HepG2 (cell line): ENCODE data around the gene GFY. TPM values are rescaled to one million over a fixed set of nuclear protein-coding genes. Genes with fewer than 3 reads are reported as not detected.

Experiments used
- ATAC-seq: fragments of 200-7000 bp; cut with Tn5 transposase; 3 replicates; pipeline ENCODE4 v1.9.1; 2020; ENCODE audit warnings: mild to moderate bottlenecking, moderate library complexity
- BruUV-seq: library from RNA; stranded (reverse); fragments of 400-500 nt; replicated peaks from 2 replicates; lab custom pipeline; 2021; lab: Mats Ljungman, UMichigan
- CTCF ChIA-PET: fragments of 300-600 bp; formaldehyde crosslinking; extraction: SDS; loops from one replicate; lab custom pipeline; 2021; ENCODE audit warnings: low total read pairs, inconsistent platforms, low intra/inter-chr PET ratio; lab: Yijun Ruan, JAX
- POLR2A ChIA-PET: fragments of 350-600 bp; sonication (Branson Sonifier 250); formaldehyde crosslinking; loops from one replicate; lab custom pipeline; 2020; ENCODE audit warnings: antibody characterized with exemption, inconsistent platforms; lab: Yijun Ruan, JAX
- DNase-seq: peaks from one replicate; pipeline ENCODE4 v3.0.0-alpha.2; 2015; ENCODE audit warnings: low spot score
- FAIRE-seq: peaks from 3 replicates; lab custom pipeline; 2011; peaks lifted over from hg19 to GRCh38; lab: Jason Lieb, UNC
- H2AFZ ChIP-seq: one replicate; pipeline ENCODE4 v1.6.1; 2011; ENCODE audit warnings: low read length, inconsistent platforms
- H3K27ac ChIP-seq: fragments of 300-600 bp; 3 replicates; pipeline ENCODE4 v1.8.0; 2011; ENCODE audit warnings: mixed run types, mild to moderate bottlenecking, mixed read lengths, low read length, inconsistent platforms; ENCODE audit not compliant: insufficient read depth; ENCODE audit errors: extremely low read length
- H3K27me3 ChIP-seq, 2 experiments: fragments of 200-600 bp in 1 of 2; 2 replicates in 1 of 2; 3 replicates in 1 of 2; pipeline versions ENCODE4 v1.6.0 to v1.8.0; 2011; ENCODE audit warnings: low read length in 2 of 2, mild to moderate bottlenecking in 2 of 2, moderate library complexity in 2 of 2, inconsistent platforms in 1 of 2; ENCODE audit not compliant: insufficient read depth in 2 of 2, control insufficient read depth in 1 of 2
- H3K36me3 ChIP-seq, 2 experiments: fragments of 200-600 bp in 1 of 2; replicated peaks in 1 of 2; 2 replicates in 1 of 2; 3 replicates in 1 of 2; pipeline versions ENCODE4 v1.5.1 to v1.8.0; 2011; ENCODE audit warnings: low read length in 2 of 2, inconsistent platforms in 1 of 2; ENCODE audit not compliant: insufficient read depth in 2 of 2, control insufficient read depth in 1 of 2
- H3K4me1 ChIP-seq: 2 replicates; pipeline ENCODE4 v1.5.1; 2012; ENCODE audit warnings: low read length, inconsistent platforms; ENCODE audit not compliant: insufficient read depth
- H3K4me2 ChIP-seq: 2 replicates; pipeline ENCODE4 v1.6.0; 2011; ENCODE audit warnings: low read depth, low read length, inconsistent platforms
- H3K4me3 ChIP-seq, 3 experiments: fragments of 200-600 bp in 1 of 3; sonication (generic), shearing (Covaris generic) in 1 of 3; replicated peaks in 1 of 3; 2 replicates each; pipeline ENCODE4 v1.5.1; 2011 to 2016; ENCODE audit warnings: low read length in 3 of 3, inconsistent platforms in 2 of 3, low read depth in 2 of 3, mild to moderate bottlenecking in 2 of 3, control low read depth in 1 of 3, mixed read lengths in 1 of 3; ENCODE audit not compliant: insufficient read depth in 1 of 3
- H3K79me2 ChIP-seq: one replicate; pipeline ENCODE4 v1.6.1; 2011; ENCODE audit warnings: low read length, inconsistent platforms; ENCODE audit not compliant: insufficient read depth
- H3K9ac ChIP-seq: 2 replicates; pipeline ENCODE4 v1.6.0; 2011; ENCODE audit warnings: mild to moderate bottlenecking, low read depth, low read length, inconsistent platforms; ENCODE audit not compliant: insufficient read depth
- H3K9me3 ChIP-seq: 2 replicates; pipeline ENCODE4 v1.5.1; 2012; ENCODE audit warnings: mild to moderate bottlenecking, low read length
- H4K20me1 ChIP-seq: 2 replicates; pipeline ENCODE4 v1.6.0; 2011; ENCODE audit warnings: inconsistent platforms, mild to moderate bottlenecking, low read length, moderate library complexity; ENCODE audit not compliant: insufficient read depth
- WGBS: methylation state at CpG from one replicate; pipeline ENCODE4 v1.1.6; 2017; ENCODE audit warnings: low lambda C conversion rate; 5-methylcytosine and 5-hydroxymethylcytosine counted together
- in situ Hi-C: cut with HindIII; loops from 2 replicates; pipeline ENCODE4 v1.10.0; 2017; ENCODE audit warnings: low pct_unique_long_range_greater_than_20kb; ENCODE audit not compliant: extremely low pct_ligation_motif_present
- intact Hi-C: fragments of 100-400 bp; cut with micrococcal nuclease; formaldehyde crosslinking; loops from one replicate; pipeline ENCODE4 v1.10.0; 2022; ENCODE audit not compliant: unreplicated experiment
- polyA plus RNA-seq, 8 experiments: library from polyadenylated mRNA; depleted of rRNA in 3 of 8; stranded (reverse) in 7 of 8; unstranded in 1 of 8; fragments of >200 nt; fragmentation: Illumina TruSeq in 4 of 8; extraction: Trizol in 4 of 8; gene quantifications; 2 replicates each; pipeline versions ENCODE4 v1.2.1 to v1.2.3, GENCODE V29; 2011 to 2016; ENCODE audit warnings: low read depth in 4 of 8, missing spikeins in 1 of 8, mixed read lengths in 1 of 8; ENCODE audit not compliant: insufficient read depth in 1 of 8
- total RNA-seq, 5 experiments: library from RNA; depleted of rRNA; stranded (reverse); fragments of >200 nt; fragmentation: Illumina TruSeq; extraction: Trizol; gene quantifications; 2 replicates each; pipeline ENCODE4 v1.2.3, GENCODE V29; 2016; ENCODE audit warnings: low read depth in 1 of 5
- TF ChIP-seq, protein P1 (sequence below): sonication (generic); formaldehyde crosslinking; IDR thresholded peaks from 2 replicates; pipeline ENCODE4 v1.4.0; 2020; ENCODE audit warnings: missing genetic modification reagents

The GFY gene
- total and polyA plus RNA-seq, 2 of the 13 experiments (the other 11 are each of a cell fraction or from before 2014, with no cell fraction given), result not detected

DNA sequence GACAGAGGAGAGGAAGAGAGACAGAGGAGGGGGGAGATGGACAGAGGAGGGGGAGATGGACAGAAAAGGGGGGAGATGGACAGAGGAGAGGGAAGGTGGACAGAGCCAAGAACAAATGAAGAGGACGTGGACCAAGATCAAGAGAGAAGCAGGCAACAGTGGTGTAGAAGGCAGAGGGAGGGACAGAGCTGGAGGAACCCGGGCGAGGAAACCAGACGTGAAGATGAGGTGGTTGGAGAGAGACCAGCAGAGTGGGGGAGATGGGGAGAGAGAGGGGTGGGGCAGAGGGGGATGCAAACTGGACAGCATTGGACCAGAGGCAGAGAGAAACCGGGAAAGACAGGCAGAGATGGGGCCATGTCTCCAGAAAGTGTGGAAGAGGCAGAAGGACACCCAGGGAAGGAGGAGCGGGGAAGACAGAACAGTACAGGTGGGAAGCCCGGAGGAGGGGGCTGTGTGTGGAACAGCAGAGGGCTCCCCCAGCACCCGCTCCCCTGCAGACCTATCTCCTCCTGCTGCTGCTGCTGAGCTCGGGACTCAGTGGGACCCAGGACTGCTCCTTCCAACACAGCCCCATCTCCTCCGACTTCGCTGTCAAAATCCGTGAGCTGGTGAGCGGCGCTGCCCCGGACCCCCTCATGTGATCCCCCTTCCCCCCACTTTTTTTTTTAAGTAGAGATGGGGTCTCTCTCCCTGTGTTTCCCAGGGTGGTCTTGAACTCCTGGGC lies 50.2 kb downstream of the GFY start:
- Histone ChIP-seq H4K20me1 (no peaks in the 10 kb centered on the region), H3K79me2 (no peaks in the 10 kb centered on the region), H2AFZ (no peak overlapping the region), H3K4me2 (peak overlapping the region; percentile 99), H3K27me3 (no peaks in the 10 kb centered on the region; a peak in 1 of 5 replicates), H3K4me3 (0 out of 6 replicates have a peak overlapping the region, but pooled peaks of 1 of the 3 experiments have one; percentile 78), H3K4me1 (peaks cover 42% of the 10 kb centered on the region), H3K27ac (no peak overlapping the region), H3K9me3 (no peaks in the 10 kb centered on the region), H3K9ac (no peak overlapping the region)
- FAIRE-seq (no peak), ATAC-seq (no peak)
- intact Hi-C loops, result no loop called here
- POLR2A ChIA-PET, result interaction anchor here (0.8 to 1.3 kb wide), 4 partner anchors 13 to 165 kb away, joined by 3 to 24 read pairs (median 4); partner anchors contain the start of genes ALDH16A1, PIH1D1 and RRAS
- CTCF ChIA-PET, result interaction anchor here (1.2 to 2.1 kb wide), 3 partner anchors 32 to 95 kb away, joined by 3 to 12 read pairs (median 5); no protein-coding TSS in a partner anchor
- BruUV-seq, result no TSS peak
- TF ChIP-seq, protein P1, sequence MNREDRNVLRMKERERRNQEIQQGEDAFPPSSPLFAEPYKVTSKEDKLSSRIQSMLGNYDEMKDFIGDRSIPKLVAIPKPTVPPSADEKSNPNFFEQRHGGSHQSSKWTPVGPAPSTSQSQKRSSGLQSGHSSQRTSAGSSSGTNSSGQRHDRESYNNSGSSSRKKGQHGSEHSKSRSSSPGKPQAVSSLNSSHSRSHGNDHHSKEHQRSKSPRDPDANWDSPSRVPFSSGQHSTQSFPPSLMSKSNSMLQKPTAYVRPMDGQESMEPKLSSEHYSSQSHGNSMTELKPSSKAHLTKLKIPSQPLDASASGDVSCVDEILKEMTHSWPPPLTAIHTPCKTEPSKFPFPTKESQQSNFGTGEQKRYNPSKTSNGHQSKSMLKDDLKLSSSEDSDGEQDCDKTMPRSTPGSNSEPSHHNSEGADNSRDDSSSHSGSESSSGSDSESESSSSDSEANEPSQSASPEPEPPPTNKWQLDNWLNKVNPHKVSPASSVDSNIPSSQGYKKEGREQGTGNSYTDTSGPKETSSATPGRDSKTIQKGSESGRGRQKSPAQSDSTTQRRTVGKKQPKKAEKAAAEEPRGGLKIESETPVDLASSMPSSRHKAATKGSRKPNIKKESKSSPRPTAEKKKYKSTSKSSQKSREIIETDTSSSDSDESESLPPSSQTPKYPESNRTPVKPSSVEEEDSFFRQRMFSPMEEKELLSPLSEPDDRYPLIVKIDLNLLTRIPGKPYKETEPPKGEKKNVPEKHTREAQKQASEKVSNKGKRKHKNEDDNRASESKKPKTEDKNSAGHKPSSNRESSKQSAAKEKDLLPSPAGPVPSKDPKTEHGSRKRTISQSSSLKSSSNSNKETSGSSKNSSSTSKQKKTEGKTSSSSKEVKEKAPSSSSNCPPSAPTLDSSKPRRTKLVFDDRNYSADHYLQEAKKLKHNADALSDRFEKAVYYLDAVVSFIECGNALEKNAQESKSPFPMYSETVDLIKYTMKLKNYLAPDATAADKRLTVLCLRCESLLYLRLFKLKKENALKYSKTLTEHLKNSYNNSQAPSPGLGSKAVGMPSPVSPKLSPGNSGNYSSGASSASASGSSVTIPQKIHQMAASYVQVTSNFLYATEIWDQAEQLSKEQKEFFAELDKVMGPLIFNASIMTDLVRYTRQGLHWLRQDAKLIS (CRISPR knock-in tag), result no peak
- TF ChIP-seq, all 625 proteins: peak for 0
- in situ Hi-C loops, result no loop called here
- WGBS, result 56% methylated on average over 15 of the region's 15 CpGs
- DNase-seq, result no peak
- H3K36me3 ChIP-seq, result no peaks in the 10 kb centered on the region
